Pancreas (tissue), 10 donors: ENCODE results near the gene CPAMD8. TPM values are rescaled to one million over a fixed set of nuclear protein-coding genes. Genes with fewer than 3 reads are reported as not detected.
"Not testable (repeated sequence)": the region's sequence is repeated elsewhere in the genome, so short reads cannot be mapped to it uniquely, and the experiment has no call there.

ENCODE experiments used
- ATAC-seq, 4 donors: fragments of 200-7000 bp; cut with Tn5 transposase; one replicate each; pipeline versions ENCODE4 v1.8.0 to v1.9.1; 2020; ENCODE audit warnings: mild to moderate bottlenecking in 4 of 4, moderate library complexity in 4 of 4
- DNase-seq, 6 donors: peaks; one replicate each; pipeline ENCODE4 v3.0.0-alpha.2; 2020
- FAIRE-seq: peaks from 2 replicates; lab custom pipeline; 2012; peaks lifted over from hg19 to GRCh38; lab: Jason Lieb, UNC
- H3K27ac ChIP-seq, 4 donors: fragments of 200-600 bp; sonication (generic); 1 replicate in 3 of 4; 2 replicates in 1 of 4; pipeline versions ENCODE4 v1.5.0 to v1.8.0; 2020
- H3K27me3 ChIP-seq, 4 donors: fragments of 200-600 bp; one replicate each; pipeline ENCODE4 v1.8.0; 2021
- H3K36me3 ChIP-seq, 3 donors: fragments of 200-600 bp; sonication (generic) in 1 of 3; one replicate each; pipeline versions ENCODE4 v1.5.0 to v1.8.0; 2020 to 2021
- H3K4me1 ChIP-seq, 3 donors: fragments of 200-600 bp; one replicate each; pipeline ENCODE4 v1.8.0; 2021
- H3K4me3 ChIP-seq, 4 donors: fragments of 200-600 bp; sonication (generic) in 2 of 4; one replicate each; pipeline versions ENCODE4 v1.5.0 to v1.8.0; 2020 to 2021
- H3K9me3 ChIP-seq, 4 donors: fragments of 200-600 bp; one replicate each; pipeline ENCODE4 v1.8.0; 2021
- WGBS, 2 donors: extraction: QIAGEN DNeasy Blood & Tissue Kit; methylation state at CpG; one replicate each; pipeline ENCODE4 v1.1.7; 2013; 5-methylcytosine and 5-hydroxymethylcytosine counted together
- intact Hi-C, 3 donors: fragments of 100-400 bp; cut with DNase I; formaldehyde crosslinking; loops; one replicate each; pipeline versions ENCODE4 v1.11.1 to v1.14.2; 2022
- polyA plus RNA-seq, 2 donors: library from polyadenylated mRNA; stranded (reverse); fragments of 200-250 nt; gene quantifications; one replicate each; pipeline ENCODE4 v1.2.3, GENCODE V29; 2013
- total RNA-seq, 6 donors: library from RNA; stranded (reverse); fragmentation: NEBNext Ultra II Directional in 4 of 6; extraction: Animal tissue kit (Norgen Biotek cat#: 25700) in 4 of 6; gene quantifications; one replicate each; pipeline versions ENCODE4 v1.2.1 to v1.2.4, GENCODE V29; 2021 to 2023
- TF ChIP-seq, protein P1 (sequence below), 4 donors: fragments of 200-600 bp; sonication (generic) in 3 of 4; IDR thresholded peaks; one replicate each; pipeline versions ENCODE4 v1.5.0 to v1.8.0; 2021; ENCODE audit warnings: antibody characterized with exemption in 4 of 4
- donor health status: healthy with polysubstance abuse.
- donor health status: DM: no; HTN: no; CAD: no; lungs with moderate emphysema.
- donor health status: DM: no; HTN: no; CAD: no.
- donor health status: control.
- donor health status: control.
- donor health status: Bipolar disorder and iron deficiency.
- donor health status: DM: yes; HTN: yes; CAD: no.
- donor health status: DM: no; HTN: no; CAD: no.
- donor health status: DM: no; HTN: no; CAD: no.
- donor health status: DM: yes; HTN: yes; CAD: no.

The CPAMD8 gene
- total and polyA plus RNA-seq, 8 donors, result 0.60 to 5.2 (median 1.2) TPM

DNA sequence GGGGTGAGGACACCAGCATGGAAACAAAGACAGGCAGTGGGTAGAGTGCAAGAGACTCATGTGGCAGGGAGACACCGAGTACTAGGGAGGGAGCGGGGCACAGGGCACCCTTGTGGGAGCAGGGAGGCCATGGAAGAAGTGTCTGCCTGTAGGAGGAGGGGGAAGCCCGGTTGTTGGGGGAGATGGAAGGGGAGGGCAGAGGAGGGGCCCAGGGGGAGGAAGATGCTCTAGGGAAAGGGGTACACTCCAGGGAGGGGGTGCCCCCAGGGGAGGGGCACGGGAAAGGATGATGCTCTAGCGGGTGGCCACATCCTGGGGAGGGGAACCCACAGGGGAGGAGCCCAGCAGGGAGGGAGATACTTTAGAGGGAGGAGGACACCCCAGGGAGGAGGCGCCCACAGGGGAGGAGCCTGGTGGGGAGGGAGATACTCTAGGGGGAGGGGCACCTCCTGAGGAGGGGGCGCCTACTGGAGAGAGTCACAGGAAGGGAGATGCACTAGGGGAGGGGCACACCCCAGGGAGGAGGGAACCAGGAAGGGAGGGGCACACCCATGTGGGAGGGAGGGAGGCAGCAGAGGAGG, 24.9 kb downstream of the CPAMD8 start:
- 46 to 59% methylated on average over 7 of the region's 7 CpGs for WGBS, 2 donors
- FAIRE-seq, result no peak
- no peaks in the 10 kb centered on the region for H3K27me3 ChIP-seq

DNA sequence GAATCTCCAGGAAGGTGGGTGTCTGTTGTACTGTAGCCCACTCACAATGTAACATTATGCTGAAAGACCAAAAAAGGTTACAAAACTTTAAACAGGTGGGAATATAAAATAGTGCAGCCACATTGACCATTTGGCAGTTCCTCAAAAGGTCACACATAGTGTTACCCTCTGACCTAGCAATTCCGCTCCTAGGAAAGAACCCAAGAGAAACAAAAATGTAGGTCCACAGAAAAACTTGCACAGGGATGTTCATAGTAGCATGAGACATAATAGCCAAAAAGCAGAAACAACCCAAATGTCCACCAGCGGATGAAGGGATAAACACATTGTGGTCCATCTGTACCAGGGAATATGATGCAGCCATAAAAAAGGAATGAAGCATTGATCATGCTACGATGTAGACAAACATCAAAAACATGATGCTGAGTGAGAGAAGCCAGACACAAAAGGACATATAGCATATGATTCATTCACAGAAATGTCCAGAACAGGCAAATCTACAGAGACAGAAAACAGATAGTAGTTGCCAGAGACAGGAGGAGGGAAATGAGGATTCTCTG, 27.9 kb downstream of the CPAMD8 start:
- intact Hi-C loops, result no loop called here
- FAIRE-seq, result no peak
- no peaks in the 10 kb centered on the region for H3K36me3 ChIP-seq
- no peaks in the 10 kb centered on the region for H3K27me3 ChIP-seq
- WGBS, 2 donors, result 90 to 93% methylated on average over 3 of the region's 3 CpGs
- no peaks in the 10 kb centered on the region for H3K9me3 ChIP-seq
- TF ChIP-seq, protein P1, sequence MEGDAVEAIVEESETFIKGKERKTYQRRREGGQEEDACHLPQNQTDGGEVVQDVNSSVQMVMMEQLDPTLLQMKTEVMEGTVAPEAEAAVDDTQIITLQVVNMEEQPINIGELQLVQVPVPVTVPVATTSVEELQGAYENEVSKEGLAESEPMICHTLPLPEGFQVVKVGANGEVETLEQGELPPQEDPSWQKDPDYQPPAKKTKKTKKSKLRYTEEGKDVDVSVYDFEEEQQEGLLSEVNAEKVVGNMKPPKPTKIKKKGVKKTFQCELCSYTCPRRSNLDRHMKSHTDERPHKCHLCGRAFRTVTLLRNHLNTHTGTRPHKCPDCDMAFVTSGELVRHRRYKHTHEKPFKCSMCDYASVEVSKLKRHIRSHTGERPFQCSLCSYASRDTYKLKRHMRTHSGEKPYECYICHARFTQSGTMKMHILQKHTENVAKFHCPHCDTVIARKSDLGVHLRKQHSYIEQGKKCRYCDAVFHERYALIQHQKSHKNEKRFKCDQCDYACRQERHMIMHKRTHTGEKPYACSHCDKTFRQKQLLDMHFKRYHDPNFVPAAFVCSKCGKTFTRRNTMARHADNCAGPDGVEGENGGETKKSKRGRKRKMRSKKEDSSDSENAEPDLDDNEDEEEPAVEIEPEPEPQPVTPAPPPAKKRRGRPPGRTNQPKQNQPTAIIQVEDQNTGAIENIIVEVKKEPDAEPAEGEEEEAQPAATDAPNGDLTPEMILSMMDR (IDR thresholded peaks at IDR 0.05), result no peak
- H3K4me3 ChIP-seq, result no peak overlapping the region
- no peak for ATAC-seq
- no peak overlapping the region for H3K27ac ChIP-seq
- DNase-seq, result no peak
- no peaks in the 10 kb centered on the region for H3K4me1 ChIP-seq

More for the DNA sequence above, 24.9 kb downstream of the CPAMD8 start:
- Histone ChIP-seq H3K9me3 (no peaks in the 10 kb centered on the region), H3K27ac (no peak overlapping the region), H3K36me3 (no peaks in the 10 kb centered on the region), H3K4me1 (no peaks in the 10 kb centered on the region), H3K4me3 (no peak overlapping the region)
- intact Hi-C loops, result no loop called here
- ATAC-seq (no peak), DNase-seq (peak in 1 of 6 donors; percentile 35)
- TF ChIP-seq, protein P1 (IDR thresholded peaks at IDR 0.05), result no peak

DNA sequence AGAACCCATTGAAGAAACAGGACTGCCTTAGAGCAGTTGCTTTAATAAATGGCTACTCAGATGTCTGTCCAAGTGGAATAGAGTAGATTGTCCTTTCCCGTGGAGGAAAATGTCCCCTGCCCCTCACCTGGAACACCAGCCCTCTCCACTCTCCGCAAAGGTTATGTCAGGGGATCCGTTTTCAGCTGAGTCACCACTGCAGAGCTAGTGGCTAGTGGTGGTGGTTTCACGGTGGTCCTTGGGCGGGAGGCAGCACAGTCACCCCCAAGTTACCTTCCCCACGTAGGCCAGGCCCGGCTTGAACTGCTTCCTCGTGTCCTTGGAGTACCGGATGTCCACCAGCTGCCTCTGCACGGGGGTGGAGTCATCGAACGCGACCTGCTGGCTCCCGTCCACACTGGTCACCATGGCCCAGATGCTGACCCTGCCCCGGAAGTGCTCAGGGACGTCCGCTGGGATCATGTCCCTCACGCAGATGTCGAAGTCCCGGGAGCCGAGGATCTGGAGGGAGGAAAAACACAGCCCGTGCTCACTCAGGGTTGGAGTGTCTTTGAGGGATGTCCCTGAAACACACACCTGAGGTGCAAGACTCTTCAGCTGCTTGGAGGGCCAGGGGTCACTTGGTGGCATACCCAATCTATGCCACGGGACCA, 29.6 kb downstream of the CPAMD8 start:
- ATAC-seq, H3K27me3 ChIP-seq, H3K9me3 ChIP-seq, H3K4me3 ChIP-seq, H3K36me3 ChIP-seq, intact Hi-C loops, H3K4me1 ChIP-seq, H3K27ac ChIP-seq, FAIRE-seq: not testable (repeated sequence)
- DNase-seq, result peak in 1 of 6 donors; percentile 13
- WGBS, 2 donors, result 67 to 68% methylated on average over 13 to 19 of the region's 23 CpGs

DNA sequence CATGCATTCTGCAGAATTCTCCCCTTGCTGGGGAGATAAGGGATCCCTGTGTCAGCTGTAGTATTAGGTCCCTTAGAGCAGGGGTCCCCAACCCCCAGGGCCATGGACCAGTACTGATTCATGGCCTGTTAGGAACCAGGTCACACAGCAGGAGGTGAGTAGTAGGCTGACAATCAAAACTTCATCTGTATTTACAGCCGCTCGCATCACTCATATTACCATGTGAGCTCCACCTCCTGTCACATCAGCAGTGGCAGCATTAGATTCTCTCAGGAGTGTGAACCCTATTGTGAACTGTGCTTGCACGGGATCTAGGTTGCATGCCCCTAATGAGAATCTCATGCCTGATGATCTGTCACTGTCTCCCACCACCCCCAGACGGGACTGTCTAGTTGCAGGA, 37.9 kb downstream of the CPAMD8 start:
- no peak overlapping the region for H3K27ac ChIP-seq
- H3K4me3 ChIP-seq, result no peak overlapping the region
- intact Hi-C loops, result no loop called here
- no peak for FAIRE-seq
- DNase-seq, result peak in 1 of 6 donors; percentile 0
- H3K36me3 ChIP-seq, result no peaks in the 10 kb centered on the region
- TF ChIP-seq, protein P1 (IDR thresholded peaks at IDR 0.05), result no peak
- no peak for ATAC-seq
- no peaks in the 10 kb centered on the region for H3K27me3 ChIP-seq
- H3K9me3 ChIP-seq, result no peaks in the 10 kb centered on the region
- H3K4me1 ChIP-seq, result no peaks in the 10 kb centered on the region
- WGBS, 2 donors, result 77 to 85% methylated on average over 4 of the region's 4 CpGs

DNA sequence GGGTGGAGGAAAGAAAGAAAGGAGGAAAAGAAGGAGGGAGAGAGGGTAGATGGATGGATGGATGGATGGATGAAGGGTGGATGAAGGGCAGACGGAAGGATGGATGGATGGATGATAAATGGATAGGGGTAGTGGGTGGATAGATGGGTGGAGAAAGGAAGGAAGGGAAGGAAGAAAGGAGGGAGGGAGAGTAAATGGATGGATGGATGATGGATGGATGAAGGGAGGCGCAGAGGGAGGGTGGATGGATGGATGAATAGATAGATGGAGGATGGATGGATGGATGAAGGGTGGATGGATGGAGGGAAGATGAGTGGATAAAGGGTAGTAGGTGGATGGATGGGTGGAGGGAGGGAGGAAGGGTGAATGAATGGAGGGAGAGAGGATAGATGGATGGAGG, 41.2 kb downstream of the CPAMD8 start:
- Histone ChIP-seq H3K4me1 (no peaks in the 10 kb centered on the region), H3K4me3 (no peak overlapping the region), H3K27me3 (no peaks in the 10 kb centered on the region), H3K9me3 (no peaks in the 10 kb centered on the region), H3K36me3 (no peaks in the 10 kb centered on the region), H3K27ac (no peak overlapping the region)
- FAIRE-seq (no peak), DNase-seq (no peak), ATAC-seq (no peak)
- 75 to 86% methylated on average over 2 of the region's 2 CpGs for WGBS, 2 donors
- TF ChIP-seq, protein P1 (IDR thresholded peaks at IDR 0.05), result no peak
- intact Hi-C loops, result no loop called here

DNA sequence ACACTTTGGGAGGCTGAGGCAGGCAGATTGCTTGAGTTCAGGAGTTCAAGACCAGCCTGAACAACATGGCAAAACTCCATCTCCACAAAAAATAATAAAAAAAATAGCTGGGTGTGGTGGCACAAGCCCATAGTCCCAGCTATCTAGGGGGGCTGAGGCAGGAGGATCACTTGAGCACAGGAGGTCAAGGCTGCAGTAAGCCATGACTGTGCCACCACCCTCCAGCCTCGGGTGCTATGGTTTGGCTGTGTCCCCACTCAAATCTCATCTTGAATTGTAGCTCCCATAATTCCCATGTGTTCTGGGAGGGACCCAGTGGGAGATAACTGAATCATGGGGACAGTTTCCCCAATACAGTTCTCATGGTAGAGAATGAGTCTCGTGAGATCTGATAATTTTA, 44.0 kb downstream of the CPAMD8 start:
- H3K4me3 ChIP-seq, intact Hi-C loops, H3K9me3 ChIP-seq, H3K27me3 ChIP-seq, H3K4me1 ChIP-seq, H3K36me3 ChIP-seq, ATAC-seq, H3K27ac ChIP-seq, FAIRE-seq, DNase-seq: not testable (repeated sequence)
- 62 to 76% methylated on average over 2 of the region's 2 CpGs for WGBS, 2 donors
